Hepatocyte (in vitro differentiated cells): ENCODE results near the gene ARHGEF26. TPM values are rescaled to one million over a fixed set of nuclear protein-coding genes. Genes with fewer than 3 reads are reported as not detected.

Experiments
- DNase-seq: peaks from one replicate; pipeline ENCODE4 v3.0.0-alpha.2; 2016; ENCODE audit warnings: low spot score
- H2AFZ ChIP-seq: fragments of 200-600 bp; sonication (generic); 2 replicates; pipeline ENCODE4 v1.6.0; 2016; ENCODE audit warnings: antibody characterized with exemption, mild to moderate bottlenecking
- H3K27ac ChIP-seq: fragments of 200-600 bp; sonication (generic); 2 replicates; pipeline ENCODE4 v1.5.1; 2016; ENCODE audit warnings: mild to moderate bottlenecking
- H3K27me3 ChIP-seq: fragments of 200-600 bp; sonication (generic); 2 replicates; pipeline ENCODE4 v1.6.1; 2016
- H3K36me3 ChIP-seq: fragments of 200-600 bp; sonication (generic); replicated peaks from 2 replicates; pipeline ENCODE4 v1.5.1; 2016; ENCODE audit warnings: low read depth; ENCODE audit not compliant: insufficient read depth
- H3K4me1 ChIP-seq: fragments of 200-600 bp; sonication (generic); 2 replicates; pipeline ENCODE4 v1.5.1; 2016; ENCODE audit warnings: mild to moderate bottlenecking, moderate library complexity; ENCODE audit not compliant: insufficient read depth
- H3K4me2 ChIP-seq: fragments of 200-600 bp; sonication (generic); 2 replicates; pipeline ENCODE4 v1.6.0; 2016
- H3K4me3 ChIP-seq: fragments of 200-600 bp; sonication (generic); 2 replicates; pipeline ENCODE4 v1.5.1; 2016; ENCODE audit warnings: mild to moderate bottlenecking
- H3K79me2 ChIP-seq: fragments of 200-600 bp; sonication (generic); 2 replicates; pipeline ENCODE4 v1.6.0; 2017; ENCODE audit warnings: mild to moderate bottlenecking
- H3K9me2 ChIP-seq: fragments of 200-600 bp; sonication (generic); replicated peaks from 2 replicates; pipeline ENCODE4 v1.6.0; 2017; ENCODE audit warnings: mild to moderate bottlenecking; ENCODE audit not compliant: insufficient read depth
- H3K9me3 ChIP-seq: fragments of 200-600 bp; sonication (generic); 2 replicates; pipeline ENCODE4 v1.5.1; 2016; ENCODE audit warnings: low read depth, mild to moderate bottlenecking
- H4K20me1 ChIP-seq: fragments of 200-600 bp; sonication (generic); 2 replicates; pipeline ENCODE4 v1.6.0; 2016; ENCODE audit warnings: mild to moderate bottlenecking; ENCODE audit not compliant: insufficient read depth, poor library complexity, severe bottlenecking
- CTCF ChIP-seq: fragments of 200-600 bp; sonication (generic); IDR thresholded peaks from 2 replicates; pipeline ENCODE4 v1.5.1; 2016; ENCODE audit warnings: antibody characterized with exemption, mild to moderate bottlenecking; ENCODE audit not compliant: poor library complexity
- EZH2 ChIP-seq: fragments of 200-600 bp; sonication (generic); IDR thresholded peaks from 2 replicates; pipeline ENCODE4 v1.6.1; 2016; ENCODE audit warnings: antibody characterized with exemption, mild to moderate bottlenecking, borderline replicate concordance
- EZH2phosphoT487 ChIP-seq: fragments of 200-600 bp; sonication (generic); IDR thresholded peaks from one replicate; pipeline ENCODE4 v1.6.1; 2018; ENCODE audit warnings: antibody characterized with exemption, mild to moderate bottlenecking, low read depth, moderate library complexity; ENCODE audit not compliant: unreplicated experiment, severe bottlenecking
- WGBS: methylation state at CpG from one replicate; pipeline ENCODE4 v1.1.6; 2016; ENCODE audit warnings: low lambda C conversion rate; ENCODE audit errors: missing lambda C conversion rate; 5-methylcytosine and 5-hydroxymethylcytosine counted together
- polyA plus RNA-seq: library from polyadenylated mRNA; unstranded; fragments of >200 nt; fragmentation: Nextera tagmentation; extraction: Ambion mirVana; gene quantifications from 2 replicates; pipeline ENCODE4 v1.2.1, GENCODE V29; 2016
- total RNA-seq: library from RNA; depleted of rRNA; stranded (reverse); fragments of >200 nt; gene quantifications from 2 replicates; pipeline ENCODE4 v1.2.3, GENCODE V29; 2014

ARHGEF26 gene
- total and polyA plus RNA-seq, 2 experiments from 2014 or later, result 13.6 to 20.9 TPM

DNA sequence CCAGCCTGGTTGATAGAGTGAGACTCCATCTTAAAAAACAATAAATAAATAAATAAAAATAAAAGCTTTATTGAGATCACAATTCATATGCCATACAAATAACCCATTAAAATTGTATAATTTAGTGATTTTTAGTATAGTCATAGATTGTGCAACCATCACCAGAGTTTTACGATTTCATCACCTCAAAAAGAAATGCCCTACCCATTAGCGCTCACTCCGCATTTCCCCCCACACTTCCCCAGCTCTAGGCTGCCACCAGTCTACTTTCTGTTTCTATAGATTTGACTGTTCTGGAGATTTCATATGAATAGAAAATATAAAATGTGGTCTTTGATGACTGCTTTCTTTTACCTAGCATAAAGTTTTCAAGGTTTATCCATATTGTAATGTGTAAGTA lies 57.0 kb downstream of the ARHGEF26 start:
- Histone ChIP-seq H4K20me1 (no peaks in the 10 kb centered on the region), H3K9me3 (no peaks in the 10 kb centered on the region), H3K4me1 (peaks cover 12% of the 10 kb centered on the region), H2AFZ (no peak overlapping the region), H3K9me2 (no peaks in the 10 kb centered on the region), H3K4me3 (no peak overlapping the region), H3K79me2 (no peaks in the 10 kb centered on the region), H3K4me2 (no peak overlapping the region), H3K36me3 (no peaks in the 10 kb centered on the region), H3K27ac (no peak overlapping the region), H3K27me3 (no peaks in the 10 kb centered on the region)
- TF ChIP-seq EZH2 (no peak), CTCF (no peak), EZH2phosphoT487 (no peak)
- DNase-seq, result no peak
- 99% methylated on average over 3 of the region's 3 CpGs for WGBS

DNA sequence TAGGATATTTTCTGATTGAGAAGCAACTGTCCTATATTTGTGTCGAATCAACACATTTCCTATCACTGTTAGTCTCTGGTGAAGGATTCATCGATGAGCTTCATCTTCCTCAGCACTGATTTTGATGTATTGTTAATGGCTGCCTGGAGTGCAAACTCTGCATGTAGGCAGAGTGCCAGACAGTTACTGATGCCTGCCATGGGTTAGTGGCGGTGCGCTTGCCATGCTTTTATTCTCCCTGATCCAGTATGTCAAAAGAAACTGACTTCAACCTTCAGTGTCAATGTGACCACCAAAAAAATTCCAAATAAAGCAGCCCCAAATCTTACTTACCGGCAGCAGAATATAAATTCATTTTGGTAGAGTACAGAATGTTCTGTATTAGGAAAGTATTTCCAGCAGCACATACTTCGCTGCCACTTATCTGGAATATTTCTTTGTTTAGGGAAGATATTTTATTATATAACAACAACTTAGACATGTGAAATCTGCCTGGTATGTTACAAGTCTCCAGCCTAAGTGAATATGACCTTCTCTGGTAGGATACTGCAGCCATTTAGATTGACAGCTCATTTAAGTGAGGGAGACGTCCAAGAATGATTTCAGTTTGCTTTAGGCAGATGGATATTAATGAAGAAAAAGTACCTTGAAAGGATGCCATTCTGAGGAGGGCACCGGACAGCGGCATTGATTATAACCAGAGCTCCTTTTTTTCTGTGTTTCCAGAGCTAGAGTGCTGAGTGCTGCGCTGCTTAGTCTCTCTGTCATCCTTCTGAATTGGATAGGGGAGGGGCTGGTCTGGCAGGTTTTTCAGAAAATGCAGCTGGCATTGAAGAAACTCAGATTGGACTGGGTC lies 59.9 kb downstream of the ARHGEF26 start:
- Histone ChIP-seq H2AFZ (no peak overlapping the region), H3K9me2 (no peaks in the 10 kb centered on the region), H3K27me3 (no peaks in the 10 kb centered on the region), H3K4me3 (no peak overlapping the region), H3K79me2 (no peaks in the 10 kb centered on the region), H4K20me1 (no peaks in the 10 kb centered on the region), H3K9me3 (no peaks in the 10 kb centered on the region), H3K4me2 (peak overlapping the region; percentile 57), H3K4me1 (peaks cover 6% of the 10 kb centered on the region), H3K27ac (peak overlapping the region; percentile 50), H3K36me3 (no peaks in the 10 kb centered on the region)
- DNase-seq, result peak; percentile 45
- TF ChIP-seq EZH2 (no peak), CTCF (no peak), EZH2phosphoT487 (no peak)
- WGBS, result 58% methylated on average over 10 of the region's 10 CpGs

GRCh38 chr3:154182322-154182922 lies 61.2 kb downstream of the ARHGEF26 start:
- no peaks in the 10 kb centered on the region for H3K79me2 ChIP-seq
- no peak overlapping the region for H3K4me2 ChIP-seq
- no peak for DNase-seq
- no peaks in the 10 kb centered on the region for H4K20me1 ChIP-seq
- H3K27ac ChIP-seq, result no peak overlapping the region
- H3K27me3 ChIP-seq, result no peaks in the 10 kb centered on the region
- no peaks in the 10 kb centered on the region for H3K4me1 ChIP-seq
- no peaks in the 10 kb centered on the region for H3K9me3 ChIP-seq
- TF ChIP-seq CTCF (no peak), EZH2 (no peak), EZH2phosphoT487 (no peak)
- 74% methylated on average over 4 of the region's 4 CpGs for WGBS
- H3K9me2 ChIP-seq, result no peaks in the 10 kb centered on the region
- no peak overlapping the region for H3K4me3 ChIP-seq
- H2AFZ ChIP-seq, result no peak overlapping the region
- no peaks in the 10 kb centered on the region for H3K36me3 ChIP-seq
